ENCODE results near the gene PPP1R12B.

DNA sequence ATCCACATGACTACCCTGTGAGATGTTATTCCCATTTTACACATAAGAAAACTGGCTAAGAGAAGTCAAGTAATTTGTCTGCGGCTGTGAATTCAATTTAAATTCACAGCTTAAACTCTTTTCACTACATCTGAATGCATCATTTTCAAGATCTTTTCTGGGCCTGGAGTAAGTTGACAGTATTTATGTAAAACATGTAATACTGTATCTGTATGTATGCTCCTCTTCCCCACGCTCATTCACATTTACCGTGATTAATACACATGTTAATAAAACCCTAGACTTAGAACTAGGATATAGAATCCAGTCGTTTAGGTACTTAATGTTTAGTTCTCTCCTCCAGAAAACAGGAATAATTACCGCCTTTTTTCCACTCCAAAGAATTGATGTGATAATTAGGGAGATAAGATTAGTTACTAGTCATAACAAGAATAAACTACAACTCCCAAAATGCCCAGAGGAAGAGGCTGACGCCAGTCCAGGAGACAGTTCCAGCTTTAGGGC, 442 bp upstream of the PPP1R12B start:
- no peak for TF ChIP-seq ZNF560 (tag by site-specific recombination; IDR thresholded peaks at IDR 0.05; ENCODE audit: borderline replicate concordance)
- no peak for TF ChIP-seq YY1 (tag by site-specific recombination; IDR thresholded peaks at IDR 0.05)
- no peak for TF ChIP-seq ZNF701 (tag by site-specific recombination; IDR thresholded peaks at IDR 0.05)
- TF ChIP-seq, protein P1, sequence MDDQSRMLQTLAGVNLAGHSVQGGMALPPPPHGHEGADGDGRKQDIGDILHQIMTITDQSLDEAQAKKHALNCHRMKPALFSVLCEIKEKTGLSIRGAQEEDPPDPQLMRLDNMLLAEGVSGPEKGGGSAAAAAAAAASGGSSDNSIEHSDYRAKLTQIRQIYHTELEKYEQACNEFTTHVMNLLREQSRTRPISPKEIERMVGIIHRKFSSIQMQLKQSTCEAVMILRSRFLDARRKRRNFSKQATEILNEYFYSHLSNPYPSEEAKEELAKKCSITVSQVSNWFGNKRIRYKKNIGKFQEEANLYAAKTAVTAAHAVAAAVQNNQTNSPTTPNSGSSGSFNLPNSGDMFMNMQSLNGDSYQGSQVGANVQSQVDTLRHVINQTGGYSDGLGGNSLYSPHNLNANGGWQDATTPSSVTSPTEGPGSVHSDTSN (CRISPR knock-in tag; IDR thresholded peaks at IDR 0.05): no peak
- TF ChIP-seq ZNF16 (tag by site-specific recombination; IDR thresholded peaks at IDR 0.05; ENCODE audit: low read depth): no peak
- TF ChIP-seq, protein P2, sequence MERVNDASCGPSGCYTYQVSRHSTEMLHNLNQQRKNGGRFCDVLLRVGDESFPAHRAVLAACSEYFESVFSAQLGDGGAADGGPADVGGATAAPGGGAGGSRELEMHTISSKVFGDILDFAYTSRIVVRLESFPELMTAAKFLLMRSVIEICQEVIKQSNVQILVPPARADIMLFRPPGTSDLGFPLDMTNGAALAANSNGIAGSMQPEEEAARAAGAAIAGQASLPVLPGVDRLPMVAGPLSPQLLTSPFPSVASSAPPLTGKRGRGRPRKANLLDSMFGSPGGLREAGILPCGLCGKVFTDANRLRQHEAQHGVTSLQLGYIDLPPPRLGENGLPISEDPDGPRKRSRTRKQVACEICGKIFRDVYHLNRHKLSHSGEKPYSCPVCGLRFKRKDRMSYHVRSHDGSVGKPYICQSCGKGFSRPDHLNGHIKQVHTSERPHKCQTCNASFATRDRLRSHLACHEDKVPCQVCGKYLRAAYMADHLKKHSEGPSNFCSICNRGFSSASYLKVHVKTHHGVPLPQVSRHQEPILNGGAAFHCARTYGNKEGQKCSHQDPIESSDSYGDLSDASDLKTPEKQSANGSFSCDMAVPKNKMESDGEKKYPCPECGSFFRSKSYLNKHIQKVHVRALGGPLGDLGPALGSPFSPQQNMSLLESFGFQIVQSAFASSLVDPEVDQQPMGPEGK (tag by site-specific recombination; IDR thresholded peaks at IDR 0.05): no peak
- TF ChIP-seq ZNF768 (tag by site-specific recombination; IDR thresholded peaks at IDR 0.05): no peak
- TF ChIP-seq, protein P3, sequence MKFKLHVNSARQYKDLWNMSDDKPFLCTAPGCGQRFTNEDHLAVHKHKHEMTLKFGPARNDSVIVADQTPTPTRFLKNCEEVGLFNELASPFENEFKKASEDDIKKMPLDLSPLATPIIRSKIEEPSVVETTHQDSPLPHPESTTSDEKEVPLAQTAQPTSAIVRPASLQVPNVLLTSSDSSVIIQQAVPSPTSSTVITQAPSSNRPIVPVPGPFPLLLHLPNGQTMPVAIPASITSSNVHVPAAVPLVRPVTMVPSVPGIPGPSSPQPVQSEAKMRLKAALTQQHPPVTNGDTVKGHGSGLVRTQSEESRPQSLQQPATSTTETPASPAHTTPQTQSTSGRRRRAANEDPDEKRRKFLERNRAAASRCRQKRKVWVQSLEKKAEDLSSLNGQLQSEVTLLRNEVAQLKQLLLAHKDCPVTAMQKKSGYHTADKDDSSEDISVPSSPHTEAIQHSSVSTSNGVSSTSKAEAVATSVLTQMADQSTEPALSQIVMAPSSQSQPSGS (tag by site-specific recombination; IDR thresholded peaks at IDR 0.05; ENCODE audit: low read depth): no peak
- TF ChIP-seq GFI1B (tag by site-specific recombination; IDR thresholded peaks at IDR 0.05): no peak
- no peak for TF ChIP-seq TRIM28 (IDR thresholded peaks at IDR 0.05; ENCODE audit: borderline replicate concordance, low read length)
- no peak for TF ChIP-seq TCF7L2 (IDR thresholded peaks at IDR 0.05; ENCODE audit: borderline replicate concordance, low read depth, low read length)
- TF ChIP-seq, protein P4, sequence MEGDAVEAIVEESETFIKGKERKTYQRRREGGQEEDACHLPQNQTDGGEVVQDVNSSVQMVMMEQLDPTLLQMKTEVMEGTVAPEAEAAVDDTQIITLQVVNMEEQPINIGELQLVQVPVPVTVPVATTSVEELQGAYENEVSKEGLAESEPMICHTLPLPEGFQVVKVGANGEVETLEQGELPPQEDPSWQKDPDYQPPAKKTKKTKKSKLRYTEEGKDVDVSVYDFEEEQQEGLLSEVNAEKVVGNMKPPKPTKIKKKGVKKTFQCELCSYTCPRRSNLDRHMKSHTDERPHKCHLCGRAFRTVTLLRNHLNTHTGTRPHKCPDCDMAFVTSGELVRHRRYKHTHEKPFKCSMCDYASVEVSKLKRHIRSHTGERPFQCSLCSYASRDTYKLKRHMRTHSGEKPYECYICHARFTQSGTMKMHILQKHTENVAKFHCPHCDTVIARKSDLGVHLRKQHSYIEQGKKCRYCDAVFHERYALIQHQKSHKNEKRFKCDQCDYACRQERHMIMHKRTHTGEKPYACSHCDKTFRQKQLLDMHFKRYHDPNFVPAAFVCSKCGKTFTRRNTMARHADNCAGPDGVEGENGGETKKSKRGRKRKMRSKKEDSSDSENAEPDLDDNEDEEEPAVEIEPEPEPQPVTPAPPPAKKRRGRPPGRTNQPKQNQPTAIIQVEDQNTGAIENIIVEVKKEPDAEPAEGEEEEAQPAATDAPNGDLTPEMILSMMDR (tag by site-specific recombination; IDR thresholded peaks at IDR 0.05): no peak
- no peak for TF ChIP-seq KLF1 (tag by site-specific recombination; IDR thresholded peaks at IDR 0.05)
